Measurements from ENCODE around the gene PEX26.
"Not testable (repeated sequence)": the region's sequence is repeated elsewhere in the genome, so short reads cannot be mapped to it uniquely, and the experiment has no call there.

The PEX26 gene

GRCh38 chr22:18056807-18057474 is 20.8 kb upstream of the PEX26 start:
- no peak for DNase-seq

GRCh38 chr22:18057568-18058209 is 20.1 kb upstream of the PEX26 start:
- DNase-seq, result no peak

GRCh38 chr22:18058371-18059093 is 19.3 kb upstream of the PEX26 start:
- no peak for DNase-seq

- DNase-seq, result no peak
These were observed 18.7 kb upstream of the PEX26 start for GRCh38 chr22:18059094-18059417.

GRCh38 chr22:18059473-18059872 is 18.3 kb upstream of the PEX26 start:
- DNase-seq, result no peak

- DNase-seq, result no peak
These were observed 17.8 kb upstream of the PEX26 start for GRCh38 chr22:18059991-18060390.

- no peak for DNase-seq
These were observed 16.9 kb upstream of the PEX26 start for GRCh38 chr22:18060646-18061620.

GRCh38 chr22:18062421-18062820 is 15.4 kb upstream of the PEX26 start:
- no peak for DNase-seq

- no peak for DNase-seq
These were observed 14.5 kb upstream of the PEX26 start for GRCh38 chr22:18063306-18063705.

- not testable (repeated sequence) for DNase-seq
These were observed 14.1 kb upstream of the PEX26 start for GRCh38 chr22:18063715-18064114.

GRCh38 chr22:18064636-18065035 is 13.2 kb upstream of the PEX26 start:
- no peak for DNase-seq

GRCh38 chr22:18065256-18065655 is 12.5 kb upstream of the PEX26 start:
- no peak for DNase-seq

- no peak for DNase-seq
These were observed 11.5 kb upstream of the PEX26 start for GRCh38 chr22:18066181-18066859.

- no peak for DNase-seq
These were observed 10.7 kb upstream of the PEX26 start for GRCh38 chr22:18067121-18067520.

GRCh38 chr22:18067548-18068341 is 10.0 kb upstream of the PEX26 start:
- DNase-seq, result no peak

GRCh38 chr22:18068381-18068988 is 9.3 kb upstream of the PEX26 start:
- no peak for DNase-seq

- DNase-seq, result no peak
These were observed 8.7 kb upstream of the PEX26 start for GRCh38 chr22:18069041-18069440.

GRCh38 chr22:18070041-18070440 is 7.7 kb upstream of the PEX26 start:
- no peak for DNase-seq

GRCh38 chr22:18070556-18071306 is 7.1 kb upstream of the PEX26 start:
- no peak for DNase-seq

GRCh38 chr22:18071307-18071967 is 6.4 kb upstream of the PEX26 start:
- DNase-seq, result not testable (repeated sequence)
